HL-60 (cell line): Measurements from ENCODE around the gene CYP4F22.

Experiments
- DNase-seq, 2 experiments: peaks; one replicate each; pipeline ENCODE4 v3.0.0-alpha.2; 2010 to 2020; ENCODE audit warnings: low read depth in 1 of 2, low spot score in 1 of 2
- H3K27ac ChIP-seq: fragments of 250-450 bp; sonication (Bioruptor Pico); replicated peaks from 2 replicates; pipeline ENCODE4 v1.5.1; 2020; ENCODE audit warnings: mild to moderate bottlenecking, moderate library complexity
- H3K27me3 ChIP-seq: fragments of 250-450 bp; sonication (Bioruptor Pico); 2 replicates; pipeline ENCODE4 v1.5.1; 2021; ENCODE audit warnings: mild to moderate bottlenecking, moderate library complexity; ENCODE audit not compliant: insufficient read depth, poor library complexity, severe bottlenecking
- H3K4me3 ChIP-seq: replicated peaks from 2 replicates; pipeline ENCODE4 v1.5.1; 2011; ENCODE audit warnings: mild to moderate bottlenecking, control low read depth, low read length; ENCODE audit not compliant: insufficient read depth
- GABPA ChIP-seq: IDR thresholded peaks from 2 replicates; pipeline ENCODE4 v1.6.1; 2012; ENCODE audit warnings: low read depth
- POLR2AphosphoS5 ChIP-seq: IDR thresholded peaks from 2 replicates; pipeline ENCODE4 v1.6.1; 2012; ENCODE audit warnings: low read depth
- REST ChIP-seq: IDR thresholded peaks from 2 replicates; pipeline ENCODE4 v1.6.1; 2012; ENCODE audit warnings: low read depth; ENCODE audit not compliant: insufficient replicate concordance
- SPI1 ChIP-seq: IDR thresholded peaks from 2 replicates; pipeline ENCODE4 v1.6.1; 2012; ENCODE audit warnings: low read depth, mild to moderate bottlenecking, borderline replicate concordance
- TF ChIP-seq, protein P1 (sequence below): IDR thresholded peaks from one replicate; pipeline ENCODE4 v1.5.1; 2011; ENCODE audit warnings: low read length, control low read depth, inconsistent platforms; ENCODE audit not compliant: insufficient read depth

The CYP4F22 gene

GRCh38 chr19:15556634-15557181, 48.4 kb downstream of the CYP4F22 start:
- Histone ChIP-seq H3K27ac (no peak overlapping the region), H3K4me3 (no peak overlapping the region), H3K27me3 (peaks cover 6% of the 10 kb centered on the region)
- TF ChIP-seq, protein P1, sequence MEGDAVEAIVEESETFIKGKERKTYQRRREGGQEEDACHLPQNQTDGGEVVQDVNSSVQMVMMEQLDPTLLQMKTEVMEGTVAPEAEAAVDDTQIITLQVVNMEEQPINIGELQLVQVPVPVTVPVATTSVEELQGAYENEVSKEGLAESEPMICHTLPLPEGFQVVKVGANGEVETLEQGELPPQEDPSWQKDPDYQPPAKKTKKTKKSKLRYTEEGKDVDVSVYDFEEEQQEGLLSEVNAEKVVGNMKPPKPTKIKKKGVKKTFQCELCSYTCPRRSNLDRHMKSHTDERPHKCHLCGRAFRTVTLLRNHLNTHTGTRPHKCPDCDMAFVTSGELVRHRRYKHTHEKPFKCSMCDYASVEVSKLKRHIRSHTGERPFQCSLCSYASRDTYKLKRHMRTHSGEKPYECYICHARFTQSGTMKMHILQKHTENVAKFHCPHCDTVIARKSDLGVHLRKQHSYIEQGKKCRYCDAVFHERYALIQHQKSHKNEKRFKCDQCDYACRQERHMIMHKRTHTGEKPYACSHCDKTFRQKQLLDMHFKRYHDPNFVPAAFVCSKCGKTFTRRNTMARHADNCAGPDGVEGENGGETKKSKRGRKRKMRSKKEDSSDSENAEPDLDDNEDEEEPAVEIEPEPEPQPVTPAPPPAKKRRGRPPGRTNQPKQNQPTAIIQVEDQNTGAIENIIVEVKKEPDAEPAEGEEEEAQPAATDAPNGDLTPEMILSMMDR: no peak
- TF ChIP-seq POLR2AphosphoS5 (no peak), REST (no peak), GABPA (no peak)
- no peak for DNase-seq

DNA sequence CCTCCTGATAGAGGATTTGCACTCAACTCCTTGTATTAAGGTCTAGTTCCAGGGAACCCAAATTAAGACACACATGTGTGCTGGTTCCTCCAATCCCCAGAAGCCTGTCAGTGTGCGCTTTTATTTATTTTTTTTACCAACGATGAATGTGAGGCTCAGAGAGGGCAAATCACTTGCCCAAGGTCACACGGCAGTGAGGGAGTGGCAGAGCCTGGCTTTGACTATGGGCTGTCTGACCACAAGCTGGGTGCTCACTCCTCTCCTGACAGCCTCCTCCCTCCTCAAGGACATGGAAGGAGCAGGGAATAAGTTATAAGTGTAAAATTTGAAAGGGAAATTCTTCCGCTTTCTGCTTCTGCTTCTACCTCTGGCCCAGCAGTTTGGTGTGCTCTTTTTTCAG, 48.9 kb downstream of the CYP4F22 start:
- H3K27me3 ChIP-seq: peaks cover 3% of the 10 kb centered on the region
- TF ChIP-seq SPI1: no peak
- TF ChIP-seq, protein P1: no peak
- TF ChIP-seq GABPA: no peak
- no peak for TF ChIP-seq POLR2AphosphoS5
- no peak for TF ChIP-seq REST
- H3K27ac ChIP-seq: no peak overlapping the region
- no peak for DNase-seq
- no peak overlapping the region for H3K4me3 ChIP-seq

DNA sequence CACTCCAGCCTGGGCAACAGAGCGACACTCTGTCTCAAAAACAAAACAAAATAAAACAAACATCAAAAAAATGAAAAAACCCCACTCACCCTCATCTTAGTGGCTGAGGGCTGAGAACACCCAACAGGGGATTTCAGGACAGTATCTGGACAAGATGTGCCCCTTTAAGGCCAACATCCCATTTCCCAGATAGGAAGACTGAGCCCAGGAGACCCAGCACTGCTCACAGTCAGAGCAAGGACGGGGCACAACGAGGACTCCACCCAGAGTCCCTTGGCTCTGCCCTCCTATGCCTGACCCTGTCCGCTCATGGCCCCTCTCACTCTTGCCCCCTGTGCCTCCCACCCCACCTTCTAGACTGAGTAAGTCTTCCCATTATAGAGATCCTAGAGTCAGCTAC, 53.8 kb downstream of the CYP4F22 start:
- H3K27ac ChIP-seq: no peak overlapping the region
- H3K4me3 ChIP-seq: no peak overlapping the region
- H3K27me3 ChIP-seq: no peaks in the 10 kb centered on the region
- TF ChIP-seq GABPA (no peak), SPI1 (no peak)
- TF ChIP-seq, protein P1: no peak
- no peak for DNase-seq

GRCh38 chr19:15562861-15563260, 54.5 kb downstream of the CYP4F22 start:
- H3K27me3 ChIP-seq: no peaks in the 10 kb centered on the region
- no peak for DNase-seq

More at GRCh38 chr19:15562861-15563260, 54.5 kb downstream of the CYP4F22 start:
- H3K27ac ChIP-seq: no peak overlapping the region
- H3K4me3 ChIP-seq: no peak overlapping the region
- TF ChIP-seq, protein P1: no peak
- TF ChIP-seq POLR2AphosphoS5 (no peak), SPI1 (no peak), REST (no peak), GABPA (no peak)
